HepG2 (cell line): ENCODE measurements around the gene LCLAT1. TPM values are rescaled to one million over a fixed set of nuclear protein-coding genes. Genes with fewer than 3 reads are reported as not detected.

ENCODE experiments used
- ATAC-seq: fragments of 200-7000 bp; cut with Tn5 transposase; 3 replicates; pipeline ENCODE4 v1.9.1; 2020; ENCODE audit warnings: mild to moderate bottlenecking, moderate library complexity
- BruUV-seq: library from RNA; stranded (reverse); fragments of 400-500 nt; replicated peaks from 2 replicates; lab custom pipeline; 2021; lab: Mats Ljungman, UMichigan
- CTCF ChIA-PET: fragments of 300-600 bp; formaldehyde crosslinking; extraction: SDS; loops from one replicate; lab custom pipeline; 2021; ENCODE audit warnings: low total read pairs, inconsistent platforms, low intra/inter-chr PET ratio; lab: Yijun Ruan, JAX
- POLR2A ChIA-PET: fragments of 350-600 bp; sonication (Branson Sonifier 250); formaldehyde crosslinking; loops from one replicate; lab custom pipeline; 2020; ENCODE audit warnings: antibody characterized with exemption, inconsistent platforms; lab: Yijun Ruan, JAX
- DNase-seq: peaks from one replicate; pipeline ENCODE4 v3.0.0-alpha.2; 2015; ENCODE audit warnings: low spot score
- FAIRE-seq: peaks from 3 replicates; lab custom pipeline; 2011; peaks lifted over from hg19 to GRCh38; lab: Jason Lieb, UNC
- H2AFZ ChIP-seq: one replicate; pipeline ENCODE4 v1.6.1; 2011; ENCODE audit warnings: low read length, inconsistent platforms
- H3K27ac ChIP-seq: fragments of 300-600 bp; 3 replicates; pipeline ENCODE4 v1.8.0; 2011; ENCODE audit warnings: mixed run types, mild to moderate bottlenecking, mixed read lengths, low read length, inconsistent platforms; ENCODE audit not compliant: insufficient read depth; ENCODE audit errors: extremely low read length
- H3K27me3 ChIP-seq, 2 experiments: fragments of 200-600 bp in 1 of 2; 2 replicates in 1 of 2; 3 replicates in 1 of 2; pipeline versions ENCODE4 v1.6.0 to v1.8.0; 2011; ENCODE audit warnings: low read length in 2 of 2, mild to moderate bottlenecking in 2 of 2, moderate library complexity in 2 of 2, inconsistent platforms in 1 of 2; ENCODE audit not compliant: insufficient read depth in 2 of 2, control insufficient read depth in 1 of 2
- H3K36me3 ChIP-seq, 2 experiments: fragments of 200-600 bp in 1 of 2; replicated peaks in 1 of 2; 2 replicates in 1 of 2; 3 replicates in 1 of 2; pipeline versions ENCODE4 v1.5.1 to v1.8.0; 2011; ENCODE audit warnings: low read length in 2 of 2, inconsistent platforms in 1 of 2; ENCODE audit not compliant: insufficient read depth in 2 of 2, control insufficient read depth in 1 of 2
- H3K4me1 ChIP-seq: 2 replicates; pipeline ENCODE4 v1.5.1; 2012; ENCODE audit warnings: low read length, inconsistent platforms; ENCODE audit not compliant: insufficient read depth
- H3K4me2 ChIP-seq: 2 replicates; pipeline ENCODE4 v1.6.0; 2011; ENCODE audit warnings: low read depth, low read length, inconsistent platforms
- H3K4me3 ChIP-seq, 3 experiments: fragments of 200-600 bp in 1 of 3; sonication (generic), shearing (Covaris generic) in 1 of 3; replicated peaks in 1 of 3; 2 replicates each; pipeline ENCODE4 v1.5.1; 2011 to 2016; ENCODE audit warnings: low read length in 3 of 3, inconsistent platforms in 2 of 3, low read depth in 2 of 3, mild to moderate bottlenecking in 2 of 3, control low read depth in 1 of 3, mixed read lengths in 1 of 3; ENCODE audit not compliant: insufficient read depth in 1 of 3
- H3K79me2 ChIP-seq: one replicate; pipeline ENCODE4 v1.6.1; 2011; ENCODE audit warnings: low read length, inconsistent platforms; ENCODE audit not compliant: insufficient read depth
- H3K9ac ChIP-seq: 2 replicates; pipeline ENCODE4 v1.6.0; 2011; ENCODE audit warnings: mild to moderate bottlenecking, low read depth, low read length, inconsistent platforms; ENCODE audit not compliant: insufficient read depth
- H3K9me3 ChIP-seq: 2 replicates; pipeline ENCODE4 v1.5.1; 2012; ENCODE audit warnings: mild to moderate bottlenecking, low read length
- H4K20me1 ChIP-seq: 2 replicates; pipeline ENCODE4 v1.6.0; 2011; ENCODE audit warnings: inconsistent platforms, mild to moderate bottlenecking, low read length, moderate library complexity; ENCODE audit not compliant: insufficient read depth
- FOXO1 ChIP-seq: sonication (generic); formaldehyde crosslinking; IDR thresholded peaks from 2 replicates; pipeline ENCODE4 v1.4.0; 2020; ENCODE audit warnings: missing genetic modification reagents
- GTF2F1 ChIP-seq: fragments of 150-350 bp; IDR thresholded peaks from 2 replicates; pipeline ENCODE4 v1.6.1; 2014; ENCODE audit warnings: low read length
- KDM3A ChIP-seq: IDR thresholded peaks from 2 replicates; pipeline ENCODE4 v1.6.1; 2018; ENCODE audit warnings: low read depth, missing compliant biosample characterization
- NFKB2 ChIP-seq: sonication (generic); formaldehyde crosslinking; IDR thresholded peaks from 2 replicates; pipeline ENCODE4 v1.4.0; 2020; ENCODE audit warnings: missing genetic modification reagents, borderline replicate concordance
- PHF21A ChIP-seq: sonication (generic); formaldehyde crosslinking; IDR thresholded peaks from 2 replicates; pipeline ENCODE4 v1.5.0; 2020; ENCODE audit warnings: mild to moderate bottlenecking, missing genetic modification reagents
- RORA ChIP-seq: sonication (generic); formaldehyde crosslinking; IDR thresholded peaks from 2 replicates; pipeline ENCODE4 v1.5.0; 2020; ENCODE audit warnings: mild to moderate bottlenecking, missing genetic modification reagents, moderate library complexity
- SNRNP70 ChIP-seq: fragments of 200-400 bp; formaldehyde crosslinking; IDR thresholded peaks from 2 replicates; pipeline ENCODE4 v1.6.1; 2017; ENCODE audit warnings: mild to moderate bottlenecking, low read depth, low read length, moderate library complexity
- ZBTB7B ChIP-seq: sonication (generic); formaldehyde crosslinking; IDR thresholded peaks from 2 replicates; pipeline ENCODE4 v1.4.0; 2020; ENCODE audit warnings: missing genetic modification reagents
- ZFP36L1 ChIP-seq: sonication (generic); formaldehyde crosslinking; IDR thresholded peaks from 2 replicates; pipeline ENCODE4 v1.8.0; 2022; ENCODE audit warnings: mild to moderate bottlenecking, missing genetic modification reagents, moderate library complexity
- ZMYM4 ChIP-seq: sonication (generic); formaldehyde crosslinking; IDR thresholded peaks from 2 replicates; pipeline ENCODE4 v1.8.1; 2023; ENCODE audit warnings: mild to moderate bottlenecking, missing genetic modification reagents
- ZNF224 ChIP-seq: sonication (generic); formaldehyde crosslinking; IDR thresholded peaks from 2 replicates; pipeline ENCODE4 v1.5.0; 2020; ENCODE audit warnings: mild to moderate bottlenecking, missing genetic modification reagents
- ZNF546 ChIP-seq: sonication (generic); formaldehyde crosslinking; conservative IDR thresholded peaks from 2 replicates; pipeline ENCODE4 v1.8.1; 2023; ENCODE audit warnings: mild to moderate bottlenecking, missing genetic modification reagents
- ZNF724P ChIP-seq: sonication (generic); formaldehyde crosslinking; IDR thresholded peaks from 2 replicates; pipeline ENCODE4 v1.8.0; 2022; ENCODE audit warnings: missing genetic modification reagents, borderline replicate concordance
- in situ Hi-C: cut with HindIII; loops from 2 replicates; pipeline ENCODE4 v1.10.0; 2017; ENCODE audit warnings: low pct_unique_long_range_greater_than_20kb; ENCODE audit not compliant: extremely low pct_ligation_motif_present
- intact Hi-C: fragments of 100-400 bp; cut with micrococcal nuclease; formaldehyde crosslinking; loops from one replicate; pipeline ENCODE4 v1.10.0; 2022; ENCODE audit not compliant: unreplicated experiment
- polyA plus RNA-seq, 8 experiments: library from polyadenylated mRNA; depleted of rRNA in 3 of 8; stranded (reverse) in 7 of 8; unstranded in 1 of 8; fragments of >200 nt; fragmentation: Illumina TruSeq in 4 of 8; extraction: Trizol in 4 of 8; gene quantifications; 2 replicates each; pipeline versions ENCODE4 v1.2.1 to v1.2.3, GENCODE V29; 2011 to 2016; ENCODE audit warnings: low read depth in 4 of 8, missing spikeins in 1 of 8, mixed read lengths in 1 of 8; ENCODE audit not compliant: insufficient read depth in 1 of 8
- total RNA-seq, 5 experiments: library from RNA; depleted of rRNA; stranded (reverse); fragments of >200 nt; fragmentation: Illumina TruSeq; extraction: Trizol; gene quantifications; 2 replicates each; pipeline ENCODE4 v1.2.3, GENCODE V29; 2016; ENCODE audit warnings: low read depth in 1 of 5
- TF ChIP-seq, protein P1 (sequence below): sonication (generic); formaldehyde crosslinking; IDR thresholded peaks from 2 replicates; pipeline ENCODE4 v1.4.0; 2020; ENCODE audit warnings: missing genetic modification reagents, borderline replicate concordance
- TF ChIP-seq, protein P2 (sequence below): IDR thresholded peaks from 2 replicates; pipeline ENCODE4 v1.6.1; 2016; ENCODE audit warnings: low read depth, borderline replicate concordance
- TF ChIP-seq, protein P3 (sequence below): sonication (generic); formaldehyde crosslinking; IDR thresholded peaks from 2 replicates; pipeline ENCODE4 v1.4.0; 2020; ENCODE audit warnings: mild to moderate bottlenecking, missing genetic modification reagents

Gene LCLAT1
- total and polyA plus RNA-seq, 2 of the 13 experiments (the other 11 are each of a cell fraction or from before 2014, with no cell fraction given) = 18.0 to 28.0 TPM

DNA sequence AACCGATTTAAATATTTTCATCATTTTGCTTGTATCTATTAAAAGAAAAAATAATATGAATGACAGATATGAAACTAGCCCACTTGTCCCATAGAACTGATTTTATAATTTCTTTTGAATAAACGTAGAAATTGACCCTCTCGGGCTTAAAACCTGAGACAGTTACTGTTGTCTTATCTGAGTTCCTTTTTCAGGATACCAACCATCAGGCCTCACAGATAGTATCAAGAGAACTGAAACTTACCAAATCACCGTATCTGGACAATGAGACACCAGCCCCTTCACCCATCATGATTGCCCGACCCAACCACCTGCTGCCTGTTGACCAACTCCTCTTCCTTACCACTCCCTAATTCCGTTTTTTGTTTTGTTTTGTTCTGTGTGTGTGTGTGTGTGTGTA, 53.7 kb downstream of the LCLAT1 start (continued):
- no peak for TF ChIP-seq RORA

DNA sequence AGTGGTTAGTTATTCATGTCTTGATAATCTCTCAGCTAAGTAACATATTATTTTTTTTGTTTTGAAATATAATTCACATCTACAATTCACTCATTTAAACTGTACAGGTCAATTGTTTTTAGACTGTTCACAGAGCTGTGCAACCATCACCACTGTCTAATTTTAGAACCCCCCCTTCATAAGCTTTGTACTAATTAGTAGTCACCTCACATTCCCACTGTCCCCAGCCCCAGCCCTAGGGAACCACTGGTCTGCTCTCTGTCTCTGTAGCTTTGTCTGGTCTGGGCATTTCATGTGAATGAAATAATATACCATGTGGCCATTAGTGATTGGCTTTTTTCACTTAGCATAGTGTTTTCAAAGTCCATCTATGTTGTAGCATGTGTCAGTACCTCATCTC, 55.3 kb downstream of the LCLAT1 start:
- FAIRE-seq = no peak
- ATAC-seq = no peak
- CTCF ChIA-PET = no interaction called here
- Histone ChIP-seq H3K4me3 (no peak overlapping the region), H3K9ac (no peak overlapping the region), H2AFZ (no peak overlapping the region), H3K4me2 (no peak overlapping the region), H3K27ac (no peak overlapping the region), H3K79me2 (peaks cover 12% of the 10 kb centered on the region), H3K4me1 (peaks cover 24% of the 10 kb centered on the region), H3K36me3 (peaks cover 0 to 5% of the 10 kb centered on the region in 2 experiments; a peak in 2 of 5 replicates), H3K9me3 (peaks cover 31% of the 10 kb centered on the region), H3K27me3 (no peaks in the 10 kb centered on the region), H4K20me1 (no peaks in the 10 kb centered on the region)
- TF ChIP-seq ZFP36L1 (CRISPR knock-in tag) = no peak
- TF ChIP-seq GTF2F1 = no peak
- TF ChIP-seq NFKB2 = no peak
- no peak for TF ChIP-seq ZNF546 (CRISPR knock-in tag)
- TF ChIP-seq KDM3A (CRISPR knock-in tag) = no peak
- TF ChIP-seq, protein P1, sequence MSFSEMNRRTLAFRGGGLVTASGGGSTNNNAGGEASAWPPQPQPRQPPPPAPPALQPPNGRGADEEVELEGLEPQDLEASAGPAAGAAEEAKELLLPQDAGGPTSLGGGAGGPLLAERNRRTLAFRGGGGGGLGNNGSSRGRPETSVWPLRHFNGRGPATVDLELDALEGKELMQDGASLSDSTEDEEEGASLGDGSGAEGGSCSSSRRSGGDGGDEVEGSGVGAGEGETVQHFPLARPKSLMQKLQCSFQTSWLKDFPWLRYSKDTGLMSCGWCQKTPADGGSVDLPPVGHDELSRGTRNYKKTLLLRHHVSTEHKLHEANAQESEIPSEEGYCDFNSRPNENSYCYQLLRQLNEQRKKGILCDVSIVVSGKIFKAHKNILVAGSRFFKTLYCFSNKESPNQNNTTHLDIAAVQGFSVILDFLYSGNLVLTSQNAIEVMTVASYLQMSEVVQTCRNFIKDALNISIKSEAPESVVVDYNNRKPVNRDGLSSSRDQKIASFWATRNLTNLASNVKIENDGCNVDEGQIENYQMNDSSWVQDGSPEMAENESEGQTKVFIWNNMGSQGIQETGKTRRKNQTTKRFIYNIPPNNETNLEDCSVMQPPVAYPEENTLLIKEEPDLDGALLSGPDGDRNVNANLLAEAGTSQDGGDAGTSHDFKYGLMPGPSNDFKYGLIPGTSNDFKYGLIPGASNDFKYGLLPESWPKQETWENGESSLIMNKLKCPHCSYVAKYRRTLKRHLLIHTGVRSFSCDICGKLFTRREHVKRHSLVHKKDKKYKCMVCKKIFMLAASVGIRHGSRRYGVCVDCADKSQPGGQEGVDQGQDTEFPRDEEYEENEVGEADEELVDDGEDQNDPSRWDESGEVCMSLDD (CRISPR knock-in tag) = no peak
- no peak for TF ChIP-seq SNRNP70
- TF ChIP-seq, protein P2, sequence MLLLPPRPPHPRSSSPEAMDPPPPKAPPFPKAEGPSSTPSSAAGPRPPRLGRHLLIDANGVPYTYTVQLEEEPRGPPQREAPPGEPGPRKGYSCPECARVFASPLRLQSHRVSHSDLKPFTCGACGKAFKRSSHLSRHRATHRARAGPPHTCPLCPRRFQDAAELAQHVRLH (CRISPR knock-in tag) = no peak
- no peak for TF ChIP-seq ZNF724P (CRISPR knock-in tag)
- TF ChIP-seq ZNF224 = no peak
- TF ChIP-seq, protein P3, sequence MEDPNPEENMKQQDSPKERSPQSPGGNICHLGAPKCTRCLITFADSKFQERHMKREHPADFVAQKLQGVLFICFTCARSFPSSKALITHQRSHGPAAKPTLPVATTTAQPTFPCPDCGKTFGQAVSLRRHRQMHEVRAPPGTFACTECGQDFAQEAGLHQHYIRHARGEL (CRISPR knock-in tag) = no peak
- no peak for TF ChIP-seq ZMYM4 (CRISPR knock-in tag)
- no peak for TF ChIP-seq FOXO1
- TF ChIP-seq PHF21A (CRISPR knock-in tag) = no peak
- no peak for TF ChIP-seq ZBTB7B (CRISPR knock-in tag)
- intact Hi-C loops (no loop called here), in situ Hi-C loops (no loop called here)
- no TSS peak for BruUV-seq
- POLR2A ChIA-PET = no interaction called here
- no peak for DNase-seq
